SJSA1 (cell line): ENCODE results near the gene ASPA. TPM values are rescaled to one million over a fixed set of nuclear protein-coding genes. Genes with fewer than 3 reads are reported as not detected.

Experiments used
- DNase-seq, 2 experiments: peaks; one replicate each; pipeline ENCODE4 v3.0.0-alpha.2; 2015 to 2020; ENCODE audit warnings: low spot score in 2 of 2, low read depth in 1 of 2
- H3K27ac ChIP-seq: fragments of 250-450 bp; sonication (Bioruptor Pico); 2 replicates; pipeline ENCODE4 v1.5.1; 2020; ENCODE audit warnings: mild to moderate bottlenecking, moderate library complexity
- H3K27me3 ChIP-seq: fragments of 250-450 bp; sonication (Bioruptor Pico); replicated peaks from 2 replicates; pipeline ENCODE4 v1.5.1; 2020; ENCODE audit warnings: mild to moderate bottlenecking, moderate library complexity
- H3K36me3 ChIP-seq: fragments of 250-450 bp; sonication (Bioruptor Pico); 2 replicates; pipeline ENCODE4 v1.5.1; 2020; ENCODE audit warnings: mild to moderate bottlenecking
- H3K4me1 ChIP-seq: fragments of 250-450 bp; sonication (Bioruptor Pico); replicated peaks from 2 replicates; pipeline ENCODE4 v1.6.1; 2021; ENCODE audit warnings: mild to moderate bottlenecking
- H3K4me3 ChIP-seq: fragments of 250-450 bp; sonication (Bioruptor Pico); 2 replicates; pipeline ENCODE4 v1.5.1; 2020; ENCODE audit warnings: mild to moderate bottlenecking
- H3K9me3 ChIP-seq: fragments of 250-450 bp; sonication (Bioruptor Pico); replicated peaks from 2 replicates; pipeline ENCODE4 v1.5.1; 2020; ENCODE audit warnings: mild to moderate bottlenecking
- total RNA-seq: library from RNA; depleted of rRNA; stranded (reverse); fragments of >200 nt; shearing (Covaris generic); gene quantifications from 2 replicates; pipeline ENCODE4 v1.2.3, GENCODE V29; 2014

Gene ASPA
- total RNA-seq, 1 experiment from 2014 or later = 0.18 TPM

DNA sequence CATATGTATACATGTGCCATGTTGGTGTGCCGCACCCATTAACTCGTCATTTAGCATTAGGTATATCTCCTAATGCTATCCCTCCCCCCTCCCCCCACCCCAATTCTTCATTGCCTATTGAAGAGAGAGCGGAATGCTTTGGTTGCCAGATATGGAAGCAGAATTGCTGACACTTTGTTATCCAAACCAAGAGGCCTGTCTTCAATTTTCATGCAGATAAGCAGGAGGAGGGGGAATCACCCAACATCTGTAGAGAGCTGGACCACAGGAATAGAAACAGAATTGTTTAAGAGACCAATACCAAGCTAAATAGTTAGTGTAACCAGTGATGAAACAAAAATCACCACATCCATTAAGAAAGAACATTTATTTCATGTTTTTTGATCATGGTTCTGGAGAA is 7.1 kb downstream of the ASPA start:
- no peak for DNase-seq
- H3K36me3 ChIP-seq = no peaks in the 10 kb centered on the region
- H3K27me3 ChIP-seq = 0 out of 2 replicates have a peak, but pooled peaks cover 3% of the 10 kb centered on the region
- H3K4me3 ChIP-seq = no peak overlapping the region
- H3K9me3 ChIP-seq = no peaks in the 10 kb centered on the region
- H3K4me1 ChIP-seq = no peaks in the 10 kb centered on the region
- no peak overlapping the region for H3K27ac ChIP-seq

GRCh38 chr17:3485481-3486068 is 9.8 kb downstream of the ASPA start:
- Histone ChIP-seq H3K27me3 (0 out of 2 replicates have a peak, but pooled peaks cover 3% of the 10 kb centered on the region), H3K4me1 (no peaks in the 10 kb centered on the region), H3K36me3 (no peaks in the 10 kb centered on the region), H3K27ac (no peak overlapping the region), H3K4me3 (no peak overlapping the region), H3K9me3 (no peaks in the 10 kb centered on the region)
- no peak for DNase-seq

- H3K4me1 ChIP-seq = no peaks in the 10 kb centered on the region
- no peaks in the 10 kb centered on the region for H3K9me3 ChIP-seq
- H3K4me3 ChIP-seq = no peak overlapping the region
- DNase-seq = no peak
- H3K27me3 ChIP-seq = no peaks in the 10 kb centered on the region
- no peaks in the 10 kb centered on the region for H3K36me3 ChIP-seq
- no peak overlapping the region for H3K27ac ChIP-seq
These were observed 21.3 kb downstream of the ASPA start for GRCh38 chr17:3497101-3497500.

DNA sequence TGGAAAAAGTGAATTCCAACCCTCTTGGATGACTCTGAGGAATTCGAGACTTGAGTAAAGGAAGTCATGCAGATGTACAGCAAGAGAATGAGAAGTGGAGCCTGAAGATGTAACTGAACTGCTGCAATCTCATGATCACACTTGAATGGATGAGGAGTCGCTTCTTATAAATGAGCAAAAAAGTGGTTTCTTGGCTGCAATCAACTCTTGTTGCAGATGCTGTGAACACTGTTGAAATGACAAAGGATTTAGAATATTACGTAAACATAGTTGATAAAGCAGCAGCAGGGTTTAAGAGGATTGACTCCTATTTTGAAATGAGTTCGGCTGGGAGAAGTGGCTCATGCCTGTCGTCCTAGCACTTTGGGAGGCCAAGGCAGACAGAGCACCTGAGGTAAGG is 25.5 kb downstream of the ASPA start:
- no peaks in the 10 kb centered on the region for H3K36me3 ChIP-seq
- no peaks in the 10 kb centered on the region for H3K9me3 ChIP-seq
- no peak overlapping the region for H3K27ac ChIP-seq
- DNase-seq = no peak
- no peak overlapping the region for H3K4me3 ChIP-seq
- H3K4me1 ChIP-seq = no peaks in the 10 kb centered on the region
- H3K27me3 ChIP-seq = no peaks in the 10 kb centered on the region

DNA sequence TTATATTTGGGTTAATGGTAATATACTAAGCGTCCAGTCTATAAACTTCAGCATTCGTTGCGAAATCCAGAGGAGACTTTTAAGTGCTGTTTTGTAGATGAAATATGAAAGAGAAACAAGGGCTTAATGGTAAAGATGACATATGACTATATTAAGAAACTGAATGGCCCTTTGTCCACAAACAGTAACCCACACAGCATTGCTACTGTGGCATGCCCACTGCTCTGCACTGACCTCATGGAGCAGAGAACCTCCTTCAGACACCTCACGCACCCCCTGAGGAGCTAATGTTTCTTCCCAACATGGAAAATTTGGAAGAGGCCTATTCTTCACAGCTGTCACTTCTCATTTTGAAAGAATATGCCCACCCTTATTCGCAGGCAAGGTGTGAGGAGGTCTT is 26.7 kb downstream of the ASPA start:
- Histone ChIP-seq H3K9me3 (no peaks in the 10 kb centered on the region), H3K36me3 (no peaks in the 10 kb centered on the region), H3K27me3 (no peaks in the 10 kb centered on the region), H3K27ac (no peak overlapping the region), H3K4me3 (no peak overlapping the region), H3K4me1 (no peaks in the 10 kb centered on the region)
- no peak for DNase-seq

GRCh38 chr17:3503285-3503684 is 27.5 kb downstream of the ASPA start:
- DNase-seq = no peak
- Histone ChIP-seq H3K27ac (no peak overlapping the region), H3K4me3 (no peak overlapping the region), H3K9me3 (no peaks in the 10 kb centered on the region), H3K36me3 (no peaks in the 10 kb centered on the region), H3K4me1 (no peaks in the 10 kb centered on the region), H3K27me3 (no peaks in the 10 kb centered on the region)

GRCh38 chr17:3505008-3505407 is 29.2 kb downstream of the ASPA start:
- Histone ChIP-seq H3K4me1 (no peaks in the 10 kb centered on the region), H3K4me3 (no peak overlapping the region), H3K36me3 (no peaks in the 10 kb centered on the region), H3K9me3 (no peaks in the 10 kb centered on the region), H3K27ac (no peak overlapping the region), H3K27me3 (no peaks in the 10 kb centered on the region)
- no peak for DNase-seq

DNA sequence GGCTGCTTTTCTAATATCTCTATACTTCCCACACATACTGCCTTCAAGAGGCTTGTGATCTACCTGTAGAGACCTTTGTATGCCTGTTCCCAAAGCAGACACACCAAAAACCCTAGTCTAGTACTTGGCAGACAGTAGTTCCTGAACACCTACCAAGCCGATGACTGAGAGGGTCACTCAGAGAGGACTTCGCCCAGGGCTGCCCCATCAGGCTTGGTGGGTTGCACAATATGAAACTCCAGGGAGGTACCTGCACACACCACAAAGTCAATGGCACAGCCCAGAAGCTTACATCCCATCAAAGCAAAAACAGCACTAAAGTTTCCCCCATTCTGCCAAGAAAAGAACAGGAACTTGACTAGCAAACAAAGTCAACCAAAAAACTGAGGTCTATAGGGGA is 30.3 kb downstream of the ASPA start:
- H3K4me1 ChIP-seq = no peaks in the 10 kb centered on the region
- H3K27ac ChIP-seq = no peak overlapping the region
- DNase-seq = no peak
- no peaks in the 10 kb centered on the region for H3K36me3 ChIP-seq
- no peaks in the 10 kb centered on the region for H3K27me3 ChIP-seq
- no peak overlapping the region for H3K4me3 ChIP-seq
- H3K9me3 ChIP-seq = no peaks in the 10 kb centered on the region

DNA sequence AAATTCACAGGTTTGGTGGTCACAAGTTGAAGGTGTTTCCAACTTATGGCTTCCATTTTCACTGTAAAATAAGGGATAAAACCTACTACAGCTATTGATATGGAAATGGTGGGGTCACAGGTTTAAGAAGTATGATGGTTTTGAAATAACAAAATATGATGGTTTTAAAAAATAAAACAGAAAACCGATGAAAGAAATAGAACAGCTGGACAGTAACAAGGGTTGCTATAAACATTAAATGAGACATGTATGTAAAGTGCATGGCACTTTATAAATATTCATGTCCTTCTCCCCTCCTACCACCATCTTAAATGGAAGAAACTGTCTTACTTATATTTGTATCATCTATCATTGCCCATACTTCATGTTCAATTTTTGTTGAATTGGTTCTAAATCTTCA is 31.3 kb downstream of the ASPA start:
- H3K4me1 ChIP-seq = no peaks in the 10 kb centered on the region
- DNase-seq = no peak
- H3K27me3 ChIP-seq = no peaks in the 10 kb centered on the region
- no peak overlapping the region for H3K27ac ChIP-seq
- H3K4me3 ChIP-seq = no peak overlapping the region
- H3K9me3 ChIP-seq = no peaks in the 10 kb centered on the region
- H3K36me3 ChIP-seq = no peaks in the 10 kb centered on the region

- DNase-seq = no peak
- H3K27me3 ChIP-seq = no peaks in the 10 kb centered on the region
- H3K9me3 ChIP-seq = no peaks in the 10 kb centered on the region
- no peaks in the 10 kb centered on the region for H3K4me1 ChIP-seq
- no peaks in the 10 kb centered on the region for H3K36me3 ChIP-seq
- no peak overlapping the region for H3K4me3 ChIP-seq
- H3K27ac ChIP-seq = no peak overlapping the region
These were observed 32.1 kb downstream of the ASPA start for GRCh38 chr17:3507869-3508268.

GRCh38 chr17:3510090-3510489 is 34.3 kb downstream of the ASPA start:
- no peaks in the 10 kb centered on the region for H3K27me3 ChIP-seq

GRCh38 chr17:3511852-3512504 is 36.2 kb downstream of the ASPA start:
- Histone ChIP-seq H3K4me3 (no peak overlapping the region), H3K36me3 (no peaks in the 10 kb centered on the region), H3K27me3 (no peaks in the 10 kb centered on the region), H3K27ac (no peak overlapping the region), H3K9me3 (no peaks in the 10 kb centered on the region), H3K4me1 (no peaks in the 10 kb centered on the region)
- no peak for DNase-seq

More at GRCh38 chr17:3510090-3510489, 34.3 kb downstream of the ASPA start:
- DNase-seq = no peak
- Histone ChIP-seq H3K27ac (no peak overlapping the region), H3K4me1 (no peaks in the 10 kb centered on the region), H3K36me3 (no peaks in the 10 kb centered on the region), H3K9me3 (no peaks in the 10 kb centered on the region), H3K4me3 (no peak overlapping the region)

GRCh38 chr17:3512505-3513171 is 36.8 kb downstream of the ASPA start:
- Histone ChIP-seq H3K4me3 (no peak overlapping the region), H3K36me3 (no peaks in the 10 kb centered on the region), H3K27ac (no peak overlapping the region), H3K27me3 (no peaks in the 10 kb centered on the region), H3K4me1 (no peaks in the 10 kb centered on the region), H3K9me3 (no peaks in the 10 kb centered on the region)
- no peak for DNase-seq

DNA sequence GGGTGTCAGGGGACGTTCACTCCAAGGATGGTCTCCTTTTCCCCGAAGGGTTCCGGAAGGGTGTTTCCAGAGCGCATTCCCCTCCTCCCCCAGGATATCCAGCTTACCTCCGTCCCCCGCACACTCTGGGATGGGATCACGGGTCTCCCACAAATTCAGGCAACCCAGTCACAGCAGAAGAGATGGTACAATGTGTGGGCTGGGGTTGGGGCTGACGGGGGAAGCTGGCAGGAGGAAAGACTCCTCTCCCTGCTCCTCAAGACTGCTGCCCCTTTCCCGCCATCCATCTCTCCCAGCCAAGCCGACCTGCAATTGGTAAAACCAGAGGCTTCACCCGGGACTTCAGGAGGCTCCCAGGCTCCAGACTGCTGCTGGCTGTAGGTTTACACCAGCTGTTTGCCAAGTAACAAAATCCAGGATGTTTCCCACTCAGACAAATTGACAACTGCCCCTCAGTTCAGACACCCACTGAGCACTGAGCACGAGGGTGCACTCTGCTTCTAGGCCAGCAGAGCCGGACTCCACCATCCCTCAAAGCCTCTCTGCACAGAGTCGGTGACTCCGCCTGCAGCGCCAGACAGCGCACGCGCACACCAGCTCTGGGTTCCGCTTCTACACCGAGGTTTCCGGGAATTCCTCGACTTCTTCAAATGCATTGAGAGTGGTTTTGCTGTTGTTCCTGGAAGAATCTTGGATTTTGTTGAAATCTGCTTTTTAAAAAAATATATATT is 37.7 kb downstream of the ASPA start:
- Histone ChIP-seq H3K36me3 (no peaks in the 10 kb centered on the region), H3K27me3 (no peaks in the 10 kb centered on the region), H3K9me3 (no peaks in the 10 kb centered on the region), H3K27ac (no peak overlapping the region), H3K4me1 (no peaks in the 10 kb centered on the region), H3K4me3 (no peak overlapping the region)
- no peak for DNase-seq
